ENCODE results near the gene OTUD5.
"Not testable (repeated sequence)": the region's sequence is repeated elsewhere in the genome, so short reads cannot be mapped to it uniquely, and the experiment has no call there.

OTUD5 gene

GRCh38 chrX:48957477-48957826 lies at the start of gene OTUD5:
Gene OTUD5 (minus strand): TSS chrX:48957607. CDS start chrX:48957570, 37 bp downstream.
- DNase-seq (ENCODE audit: low read depth in 2 of 2): peak; percentile 50 to 58

- DNase-seq (ENCODE audit: low read depth in 2 of 2): no peak
Observed at GRCh38 chrX:49003696-49004095, 46.3 kb upstream of the OTUD5 start.

GRCh38 chrX:49002091-49002935 lies 44.9 kb upstream of the OTUD5 start, which contains the start of gene GRIPAP1:
Gene GRIPAP1 (minus strand): TSS chrX:49002264. CDS start chrX:49002229, 35 bp downstream.
- DNase-seq (ENCODE audit: low read depth in 2 of 2): peak; percentile 59 to 64

GRCh38 chrX:49001521-49002090 lies 44.2 kb upstream of the OTUD5 start:
- peak; percentile 3 to 22 for DNase-seq (ENCODE audit: low read depth in 2 of 2)

- DNase-seq (ENCODE audit: low read depth in 2 of 2): no peak
Observed at GRCh38 chrX:49000636-49001035, 43.2 kb upstream of the OTUD5 start.

GRCh38 chrX:48999030-48999429 lies 41.6 kb upstream of the OTUD5 start:
- no peak for DNase-seq (ENCODE audit: low read depth in 2 of 2)

- DNase-seq (ENCODE audit: low read depth in 2 of 2): no peak
Observed at GRCh38 chrX:48998391-48998790, 41.0 kb upstream of the OTUD5 start.

- DNase-seq (ENCODE audit: low read depth in 2 of 2): no peak
Observed at GRCh38 chrX:48997865-48998264, 40.5 kb upstream of the OTUD5 start.

GRCh38 chrX:48997455-48997854 lies 40.0 kb upstream of the OTUD5 start:
- no peak for DNase-seq (ENCODE audit: low read depth in 2 of 2)

- DNase-seq (ENCODE audit: low read depth in 2 of 2): no peak
Observed at GRCh38 chrX:48996969-48997368, 39.6 kb upstream of the OTUD5 start.

- DNase-seq (ENCODE audit: low read depth in 2 of 2): no peak
Observed at GRCh38 chrX:48992341-48992740, 34.9 kb upstream of the OTUD5 start.

GRCh38 chrX:48989483-48989882 lies 32.1 kb upstream of the OTUD5 start:
- no peak for DNase-seq (ENCODE audit: low read depth in 2 of 2)

- DNase-seq (ENCODE audit: low read depth in 2 of 2): no peak
Observed at GRCh38 chrX:48983896-48984295, 26.5 kb upstream of the OTUD5 start.

GRCh38 chrX:48983081-48983480 lies 25.7 kb upstream of the OTUD5 start:
- DNase-seq (ENCODE audit: low read depth in 2 of 2): no peak

- no peak for DNase-seq (ENCODE audit: low read depth in 2 of 2)
Observed at GRCh38 chrX:48981178-48981577, 23.8 kb upstream of the OTUD5 start.

- DNase-seq (ENCODE audit: low read depth in 2 of 2): not testable (repeated sequence)
Observed at GRCh38 chrX:48980341-48980740, 22.9 kb upstream of the OTUD5 start.

- DNase-seq (ENCODE audit: low read depth in 2 of 2): no peak
Observed at GRCh38 chrX:48978226-48978625, 20.8 kb upstream of the OTUD5 start.

- no peak for DNase-seq (ENCODE audit: low read depth in 2 of 2)
Observed at GRCh38 chrX:48976086-48976485, 18.7 kb upstream of the OTUD5 start.

GRCh38 chrX:48975541-48975940 lies 18.1 kb upstream of the OTUD5 start:
- no peak for DNase-seq (ENCODE audit: low read depth in 2 of 2)

GRCh38 chrX:48975041-48975440 lies 17.6 kb upstream of the OTUD5 start:
- no peak for DNase-seq (ENCODE audit: low read depth in 2 of 2)

- no peak for DNase-seq (ENCODE audit: low read depth in 2 of 2)
Observed at GRCh38 chrX:48974574-48974973, 17.2 kb upstream of the OTUD5 start.

GRCh38 chrX:48974033-48974432 lies 16.6 kb upstream of the OTUD5 start:
- no peak for DNase-seq (ENCODE audit: low read depth in 2 of 2)
